Neural cell (in vitro differentiated cells): ENCODE measurements around the gene CA11. TPM values are rescaled to one million over a fixed set of nuclear protein-coding genes. Genes with fewer than 3 reads are reported as not detected.

Source experiments
- H2AFZ ChIP-seq: fragments of 200-600, 300-800 bp; sonication (generic), shearing (Covaris generic); 2 replicates; pipeline ENCODE4 v1.6.0; 2014; ENCODE audit warnings: low read depth, mild to moderate bottlenecking, antibody characterized with exemption, low read length, moderate library complexity
- H3F3A ChIP-seq: fragments of 200-600 bp; shearing (Covaris generic); 2 replicates; pipeline ENCODE4 v1.6.1; 2016; ENCODE audit warnings: mild to moderate bottlenecking, moderate library complexity, mixed read lengths, antibody characterized with exemption, low read length; ENCODE audit not compliant: insufficient read depth, poor library complexity, severe bottlenecking
- H3K27ac ChIP-seq: fragments of 200-600, 300-800 bp; sonication (generic), shearing (Covaris generic); 2 replicates; pipeline ENCODE4 v1.5.1; 2014; ENCODE audit warnings: mild to moderate bottlenecking, low read length, moderate library complexity
- H3K27me3 ChIP-seq: fragments of 300-800, 200-600 bp; sonication (generic), shearing (Covaris generic); 2 replicates; pipeline ENCODE4 v1.6.0; 2014; ENCODE audit warnings: mild to moderate bottlenecking, low read depth, low read length, moderate library complexity; ENCODE audit not compliant: insufficient read depth
- H3K36me3 ChIP-seq: fragments of 300-800, 200-600 bp; sonication (generic), shearing (Covaris generic); 2 replicates; pipeline ENCODE4 v1.5.1; 2014; ENCODE audit warnings: mild to moderate bottlenecking, antibody characterized with exemption, low read length, moderate library complexity; ENCODE audit not compliant: insufficient read depth
- H3K4me2 ChIP-seq: fragments of 300-800, 200-600 bp; sonication (generic), shearing (Covaris generic); 2 replicates; pipeline ENCODE4 v1.6.0; 2014; ENCODE audit warnings: mild to moderate bottlenecking, low read length
- H3K4me3 ChIP-seq: fragments of 300-800, 200-600 bp; sonication (generic), shearing (Covaris generic); 2 replicates; pipeline ENCODE4 v1.5.1; 2014; ENCODE audit warnings: mild to moderate bottlenecking, low read length, moderate library complexity
- H3K79me2 ChIP-seq: fragments of 200-600 bp; shearing (Covaris generic); replicated peaks from 2 replicates; pipeline ENCODE4 v1.6.0; 2014; ENCODE audit warnings: mild to moderate bottlenecking, low read length, moderate library complexity; ENCODE audit not compliant: insufficient read depth
- H3K9ac ChIP-seq: fragments of 300-800, 200-600 bp; sonication (generic), shearing (Covaris generic); 2 replicates; pipeline ENCODE4 v1.6.1; 2016; ENCODE audit warnings: mild to moderate bottlenecking, low read length, mixed read lengths
- H3K9me2 ChIP-seq: fragments of 200-600 bp; shearing (Covaris generic); 2 replicates; pipeline ENCODE4 v1.6.1; 2016; ENCODE audit warnings: mild to moderate bottlenecking, low read length, mixed read lengths; ENCODE audit not compliant: insufficient read depth
- H3K9me3 ChIP-seq: fragments of 200-600, 300-800 bp; sonication (generic), shearing (Covaris generic); 2 replicates; pipeline ENCODE4 v1.6.1; 2016; ENCODE audit warnings: mild to moderate bottlenecking, mixed run types, low read length, moderate library complexity, mixed read lengths
- H4K20me1 ChIP-seq: fragments of 200-600 bp; shearing (Covaris generic); 2 replicates; pipeline ENCODE4 v1.6.1; 2016; ENCODE audit warnings: mild to moderate bottlenecking, mixed run types; ENCODE audit not compliant: insufficient read depth
- EP300 ChIP-seq: fragments of 450-650 bp; conservative IDR thresholded peaks from 2 replicates; pipeline ENCODE4 v1.6.1; 2014; ENCODE audit warnings: antibody characterized with exemption, mild to moderate bottlenecking, moderate library complexity; ENCODE audit not compliant: poor library complexity, severe bottlenecking
- EZH2 ChIP-seq: fragments of 200-600, 300-800 bp; shearing (Covaris generic), sonication (generic); IDR thresholded peaks from 2 replicates; pipeline ENCODE4 v1.6.1; 2014; ENCODE audit warnings: antibody characterized with exemption, low read length, borderline replicate concordance, mild to moderate bottlenecking; ENCODE audit not compliant: insufficient read depth, poor library complexity, severe bottlenecking
- MXI1 ChIP-seq: fragments of 450-650 bp; conservative IDR thresholded peaks from 2 replicates; pipeline ENCODE4 v1.6.1; 2014; ENCODE audit warnings: antibody characterized with exemption, mild to moderate bottlenecking; ENCODE audit not compliant: poor library complexity, severe bottlenecking
- POLR2AphosphoS5 ChIP-seq: IDR thresholded peaks from 2 replicates; pipeline ENCODE4 v1.6.1; 2012
- RAD21 ChIP-seq: fragments of 450-650 bp; conservative IDR thresholded peaks from 2 replicates; pipeline ENCODE4 v1.6.1; 2014; ENCODE audit warnings: antibody characterized with exemption, mild to moderate bottlenecking, moderate library complexity
- SMC3 ChIP-seq: fragments of 450-650 bp; conservative IDR thresholded peaks from 2 replicates; pipeline ENCODE4 v1.6.1; 2014; ENCODE audit warnings: antibody characterized with exemption, mild to moderate bottlenecking, moderate library complexity; ENCODE audit not compliant: poor library complexity
- TAF1 ChIP-seq: IDR thresholded peaks from 2 replicates; pipeline ENCODE4 v1.6.1; 2012; ENCODE audit warnings: low read depth
- polyA plus RNA-seq: library from polyadenylated mRNA; depleted of rRNA; stranded (reverse); fragments of >200 nt; gene quantifications from 2 replicates; pipeline ENCODE4 v1.2.3, GENCODE V29; 2014
- TF ChIP-seq, protein P1 (sequence below): IDR thresholded peaks from 2 replicates; pipeline ENCODE4 v1.6.1; 2012; ENCODE audit warnings: borderline replicate concordance
- TF ChIP-seq, protein P2 (sequence below): fragments of 450-650 bp; IDR thresholded peaks from 2 replicates; pipeline ENCODE4 v1.5.1; 2014; ENCODE audit warnings: antibody characterized with exemption, mild to moderate bottlenecking, moderate library complexity; ENCODE audit not compliant: poor library complexity, severe bottlenecking

The CA11 gene
- polyA plus RNA-seq, 1 donor from 2014 or later = 108 TPM

DNA sequence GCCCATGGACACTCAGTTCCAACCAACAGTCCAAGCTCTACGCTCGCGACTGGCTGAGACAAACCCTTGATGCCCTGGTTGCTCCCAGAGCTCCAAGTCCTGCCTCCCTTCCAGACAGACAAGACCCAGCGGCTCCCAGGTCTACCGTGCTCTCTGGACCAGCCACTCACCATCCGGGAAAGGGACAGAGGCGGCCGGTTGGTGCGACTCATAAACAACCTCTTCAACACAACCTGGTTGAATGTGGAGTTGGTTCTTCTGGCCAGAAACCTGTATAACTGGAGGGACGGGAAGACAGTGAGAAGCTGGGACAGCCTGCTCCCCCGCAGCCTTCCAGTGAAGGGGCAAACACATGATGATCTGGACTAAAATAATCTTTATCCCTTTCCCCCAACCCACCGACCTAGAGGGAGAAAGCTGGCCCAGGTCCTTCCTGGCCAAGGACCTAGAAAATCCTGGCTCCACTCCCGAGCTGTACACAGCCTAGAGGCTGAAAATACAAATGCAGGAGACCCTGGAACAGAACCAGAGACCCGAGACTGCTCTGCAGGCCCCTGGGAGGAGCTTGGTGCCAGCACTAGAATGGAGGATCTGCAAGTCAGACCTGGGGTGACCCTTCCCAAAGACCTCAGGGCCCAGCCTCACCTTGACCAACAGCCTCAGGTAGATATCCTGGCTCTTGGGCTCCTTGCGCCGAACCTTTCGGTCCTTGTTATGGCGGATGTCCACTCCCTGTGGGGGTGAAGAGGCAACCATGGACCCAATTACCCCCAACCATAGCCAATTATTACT, 28.6 kb downstream of the CA11 start:
- TF ChIP-seq TAF1 = no peak
- no peak for TF ChIP-seq RAD21
- TF ChIP-seq SMC3 = no peak
- no peak for TF ChIP-seq MXI1
- TF ChIP-seq, protein P1, sequence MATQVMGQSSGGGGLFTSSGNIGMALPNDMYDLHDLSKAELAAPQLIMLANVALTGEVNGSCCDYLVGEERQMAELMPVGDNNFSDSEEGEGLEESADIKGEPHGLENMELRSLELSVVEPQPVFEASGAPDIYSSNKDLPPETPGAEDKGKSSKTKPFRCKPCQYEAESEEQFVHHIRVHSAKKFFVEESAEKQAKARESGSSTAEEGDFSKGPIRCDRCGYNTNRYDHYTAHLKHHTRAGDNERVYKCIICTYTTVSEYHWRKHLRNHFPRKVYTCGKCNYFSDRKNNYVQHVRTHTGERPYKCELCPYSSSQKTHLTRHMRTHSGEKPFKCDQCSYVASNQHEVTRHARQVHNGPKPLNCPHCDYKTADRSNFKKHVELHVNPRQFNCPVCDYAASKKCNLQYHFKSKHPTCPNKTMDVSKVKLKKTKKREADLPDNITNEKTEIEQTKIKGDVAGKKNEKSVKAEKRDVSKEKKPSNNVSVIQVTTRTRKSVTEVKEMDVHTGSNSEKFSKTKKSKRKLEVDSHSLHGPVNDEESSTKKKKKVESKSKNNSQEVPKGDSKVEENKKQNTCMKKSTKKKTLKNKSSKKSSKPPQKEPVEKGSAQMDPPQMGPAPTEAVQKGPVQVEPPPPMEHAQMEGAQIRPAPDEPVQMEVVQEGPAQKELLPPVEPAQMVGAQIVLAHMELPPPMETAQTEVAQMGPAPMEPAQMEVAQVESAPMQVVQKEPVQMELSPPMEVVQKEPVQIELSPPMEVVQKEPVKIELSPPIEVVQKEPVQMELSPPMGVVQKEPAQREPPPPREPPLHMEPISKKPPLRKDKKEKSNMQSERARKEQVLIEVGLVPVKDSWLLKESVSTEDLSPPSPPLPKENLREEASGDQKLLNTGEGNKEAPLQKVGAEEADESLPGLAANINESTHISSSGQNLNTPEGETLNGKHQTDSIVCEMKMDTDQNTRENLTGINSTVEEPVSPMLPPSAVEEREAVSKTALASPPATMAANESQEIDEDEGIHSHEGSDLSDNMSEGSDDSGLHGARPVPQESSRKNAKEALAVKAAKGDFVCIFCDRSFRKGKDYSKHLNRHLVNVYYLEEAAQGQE = no peak
- TF ChIP-seq, protein P2, sequence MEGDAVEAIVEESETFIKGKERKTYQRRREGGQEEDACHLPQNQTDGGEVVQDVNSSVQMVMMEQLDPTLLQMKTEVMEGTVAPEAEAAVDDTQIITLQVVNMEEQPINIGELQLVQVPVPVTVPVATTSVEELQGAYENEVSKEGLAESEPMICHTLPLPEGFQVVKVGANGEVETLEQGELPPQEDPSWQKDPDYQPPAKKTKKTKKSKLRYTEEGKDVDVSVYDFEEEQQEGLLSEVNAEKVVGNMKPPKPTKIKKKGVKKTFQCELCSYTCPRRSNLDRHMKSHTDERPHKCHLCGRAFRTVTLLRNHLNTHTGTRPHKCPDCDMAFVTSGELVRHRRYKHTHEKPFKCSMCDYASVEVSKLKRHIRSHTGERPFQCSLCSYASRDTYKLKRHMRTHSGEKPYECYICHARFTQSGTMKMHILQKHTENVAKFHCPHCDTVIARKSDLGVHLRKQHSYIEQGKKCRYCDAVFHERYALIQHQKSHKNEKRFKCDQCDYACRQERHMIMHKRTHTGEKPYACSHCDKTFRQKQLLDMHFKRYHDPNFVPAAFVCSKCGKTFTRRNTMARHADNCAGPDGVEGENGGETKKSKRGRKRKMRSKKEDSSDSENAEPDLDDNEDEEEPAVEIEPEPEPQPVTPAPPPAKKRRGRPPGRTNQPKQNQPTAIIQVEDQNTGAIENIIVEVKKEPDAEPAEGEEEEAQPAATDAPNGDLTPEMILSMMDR = no peak
- no peak for TF ChIP-seq EP300
- no peak for TF ChIP-seq POLR2AphosphoS5
- TF ChIP-seq EZH2 = no peak
- peak overlapping the region; percentile 88 for H3K4me2 ChIP-seq
- H3K27me3 ChIP-seq = no peaks in the 10 kb centered on the region
- H3K9me2 ChIP-seq = no peaks in the 10 kb centered on the region
- H4K20me1 ChIP-seq = peaks cover 4% of the 10 kb centered on the region
- H3F3A ChIP-seq = no peaks in the 10 kb centered on the region
- peak overlapping the region; percentile 88 for H3K9ac ChIP-seq
- no peak overlapping the region for H3K27ac ChIP-seq
- peak overlapping the region; percentile 88 for H3K4me3 ChIP-seq
- peaks cover 3% of the 10 kb centered on the region for H3K36me3 ChIP-seq
- H2AFZ ChIP-seq = no peak overlapping the region
- H3K79me2 ChIP-seq = peaks cover 24% of the 10 kb centered on the region
- H3K9me3 ChIP-seq = no peaks in the 10 kb centered on the region

DNA sequence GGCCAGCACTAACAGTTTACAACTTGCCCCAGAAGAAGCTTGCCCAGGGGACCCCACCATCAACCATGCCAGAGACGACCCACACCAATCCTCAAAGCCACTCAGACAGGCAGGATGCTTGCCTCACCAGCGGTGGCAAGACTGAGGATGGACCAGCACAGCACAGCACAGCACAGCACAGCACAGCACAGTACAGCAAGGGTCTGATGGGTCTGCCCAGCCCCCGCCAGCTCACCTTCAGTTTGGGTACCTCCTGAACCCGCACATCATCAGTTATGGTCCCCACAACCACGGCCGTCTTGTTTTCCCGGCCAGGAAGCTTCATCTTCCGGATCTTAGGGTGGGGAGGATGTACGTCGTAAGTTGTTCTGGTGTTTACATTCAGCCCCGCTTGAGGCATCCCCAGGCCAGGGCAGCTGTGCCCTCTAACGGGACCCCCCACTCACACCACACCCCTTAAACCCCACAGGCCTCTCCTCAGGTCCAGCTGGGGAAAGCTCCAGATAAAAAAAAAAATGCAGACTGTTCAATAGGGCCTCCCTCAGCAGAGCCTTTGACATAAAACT, 29.4 kb downstream of the CA11 start:
- H3K79me2 ChIP-seq = peaks cover 24% of the 10 kb centered on the region
- no peaks in the 10 kb centered on the region for H3K9me2 ChIP-seq
- H3K27me3 ChIP-seq = no peaks in the 10 kb centered on the region
- TF ChIP-seq EP300 = no peak
- no peak for TF ChIP-seq MXI1
- no peak for TF ChIP-seq RAD21
- no peak for TF ChIP-seq EZH2
- no peak for TF ChIP-seq SMC3
- TF ChIP-seq, protein P1 = no peak
- no peak for TF ChIP-seq POLR2AphosphoS5
- TF ChIP-seq, protein P2 = no peak
- no peak for TF ChIP-seq TAF1
- peaks cover 4% of the 10 kb centered on the region for H4K20me1 ChIP-seq
- H3K9ac ChIP-seq = peak overlapping the region; percentile 88
- H3K4me2 ChIP-seq = no peak overlapping the region
- peaks cover 3% of the 10 kb centered on the region for H3K36me3 ChIP-seq
- H3K27ac ChIP-seq = no peak overlapping the region
- H3K9me3 ChIP-seq = no peaks in the 10 kb centered on the region
- peak overlapping the region; percentile 88 for H3K4me3 ChIP-seq
- H3F3A ChIP-seq = no peaks in the 10 kb centered on the region
- no peak overlapping the region for H2AFZ ChIP-seq
